Retina (tissue), 1 donor: ENCODE measurements around the gene ABCC3.
"Not testable (repeated sequence)": the region's sequence is repeated elsewhere in the genome, so short reads cannot be mapped to it uniquely, and the experiment has no call there.

Source experiments
- DNase-seq: peaks from one replicate; pipeline ENCODE4 v3.0.0-alpha.2; 2016

Gene ABCC3

DNA sequence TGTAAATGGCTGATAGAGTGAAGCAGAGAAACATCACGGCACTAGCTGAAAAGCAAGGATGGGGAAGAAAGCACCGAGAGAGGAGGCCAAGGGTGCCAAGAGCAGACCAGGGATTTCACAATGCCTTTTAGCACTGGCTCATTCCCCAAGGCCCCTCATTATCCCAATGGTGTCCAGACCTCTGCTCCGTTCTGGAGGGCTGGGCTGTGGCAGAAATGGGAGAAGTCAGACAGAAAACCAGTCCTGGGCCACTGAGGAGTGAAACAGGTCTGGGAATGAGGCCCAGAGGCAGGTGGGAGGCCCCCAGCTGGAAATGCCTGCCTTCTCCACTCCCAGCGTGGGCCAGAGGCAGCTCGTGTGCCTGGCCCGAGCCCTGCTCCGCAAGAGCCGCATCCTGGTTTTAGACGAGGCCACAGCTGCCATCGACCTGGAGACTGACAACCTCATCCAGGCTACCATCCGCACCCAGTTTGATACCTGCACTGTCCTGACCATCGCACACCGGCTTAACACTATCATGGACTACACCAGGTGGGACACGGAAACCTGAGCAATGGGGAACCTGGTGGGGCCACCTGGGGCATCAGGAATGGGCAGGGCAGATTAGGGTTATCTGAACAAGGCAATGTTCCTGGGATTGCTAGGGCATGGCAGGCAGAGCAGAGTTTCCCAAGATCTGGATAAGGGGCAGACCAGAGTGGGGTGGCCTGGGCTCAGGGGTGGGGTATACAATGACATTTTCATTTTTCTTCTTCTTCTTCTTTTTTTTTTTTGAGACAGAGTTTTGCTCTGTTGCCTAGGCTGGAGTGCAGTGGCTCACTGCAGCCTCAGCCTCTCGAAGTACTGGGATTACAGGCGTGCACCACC is 52.8 kb downstream of the ABCC3 start:
- DNase-seq, result no peak

DNA sequence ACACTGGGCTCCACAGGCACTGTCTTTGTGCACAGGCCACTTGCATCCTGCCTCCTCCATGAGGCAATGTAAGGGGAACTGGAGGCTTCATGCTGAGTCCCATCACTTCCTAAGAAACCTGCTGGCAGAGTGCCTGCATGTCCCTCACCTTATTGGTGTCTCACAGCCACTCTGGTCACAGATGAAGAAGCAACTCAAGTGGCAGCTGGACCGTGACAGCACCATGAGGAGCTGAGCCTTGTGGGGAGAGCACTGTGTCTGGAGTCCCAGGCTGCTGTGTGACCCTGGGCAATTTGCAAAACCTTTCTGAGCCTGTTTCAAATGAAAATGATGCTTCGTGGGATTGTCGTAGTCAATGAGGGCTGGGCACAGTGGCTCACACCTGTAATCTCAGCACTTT is 53.6 kb downstream of the ABCC3 start:
- no peak for DNase-seq

DNA sequence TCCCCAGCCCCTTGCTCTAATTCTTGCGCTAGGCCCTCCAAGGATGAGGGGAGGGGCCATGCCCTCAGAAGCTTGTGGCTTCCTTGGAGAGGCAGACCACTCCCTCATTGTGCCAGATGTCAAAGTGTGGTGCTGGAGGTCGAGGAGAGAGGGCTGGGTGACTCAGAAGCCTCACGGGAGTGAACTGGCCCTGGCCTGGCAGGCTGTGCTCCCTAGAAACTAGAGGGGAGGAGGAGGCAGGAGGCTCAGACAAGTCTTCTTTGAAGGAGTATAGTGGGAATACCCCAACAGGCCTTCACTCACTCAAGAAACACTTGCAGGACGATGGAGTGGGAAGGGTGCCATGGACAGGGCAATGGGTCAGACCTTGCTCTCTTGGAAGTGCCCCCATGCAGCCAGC is 54.6 kb downstream of the ABCC3 start:
- DNase-seq, result peak; percentile 31

DNA sequence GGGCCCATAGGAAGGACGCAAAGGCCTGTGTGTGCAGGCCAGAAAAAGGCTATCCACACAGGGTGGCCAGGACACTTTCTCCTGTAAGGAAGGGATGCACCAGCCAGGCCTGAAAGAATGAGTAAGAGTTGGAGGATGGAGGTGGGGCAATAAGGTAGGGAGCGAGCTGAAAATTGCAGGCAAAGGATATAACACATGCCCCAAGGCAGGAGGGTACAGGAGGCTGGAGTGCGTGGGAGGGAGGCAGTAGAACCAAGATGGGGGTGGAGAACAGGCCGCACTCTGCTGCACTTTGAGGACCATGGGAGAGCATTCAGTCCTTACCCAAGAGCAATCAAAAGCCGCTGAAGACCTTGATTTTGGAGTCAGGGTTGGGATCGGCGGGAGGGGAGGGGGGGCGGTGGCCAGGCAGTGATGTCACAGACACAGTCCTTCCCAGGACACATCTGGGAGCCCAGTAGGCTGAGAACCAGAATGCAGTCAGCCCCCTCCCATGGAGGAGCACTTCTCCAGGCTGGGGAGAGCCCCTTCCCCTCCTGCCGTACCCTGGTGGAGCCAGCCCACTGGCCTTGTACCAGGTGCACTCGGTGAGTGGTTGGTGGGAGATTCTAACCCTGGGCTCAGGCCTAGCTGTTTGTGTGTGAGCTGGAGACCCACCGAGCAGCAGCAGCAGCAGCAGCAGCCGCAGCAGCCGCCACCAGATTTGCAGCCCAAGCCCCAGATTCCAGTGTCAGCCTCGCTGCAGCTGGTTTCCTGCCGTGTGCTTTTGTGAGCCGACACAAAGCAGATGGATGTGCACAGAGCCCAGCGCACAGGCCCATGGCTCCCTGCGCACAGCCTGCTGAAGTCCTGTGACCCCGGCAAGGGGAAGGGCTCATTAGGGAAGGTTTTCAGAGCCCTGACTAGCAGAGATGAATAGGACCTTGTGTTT is 55.5 kb downstream of the ABCC3 start:
- DNase-seq, result peak; percentile 87

- no peak for DNase-seq
Measured at GRCh38 chr17:50690887-50691549, 56.3 kb downstream of the ABCC3 start.

DNA sequence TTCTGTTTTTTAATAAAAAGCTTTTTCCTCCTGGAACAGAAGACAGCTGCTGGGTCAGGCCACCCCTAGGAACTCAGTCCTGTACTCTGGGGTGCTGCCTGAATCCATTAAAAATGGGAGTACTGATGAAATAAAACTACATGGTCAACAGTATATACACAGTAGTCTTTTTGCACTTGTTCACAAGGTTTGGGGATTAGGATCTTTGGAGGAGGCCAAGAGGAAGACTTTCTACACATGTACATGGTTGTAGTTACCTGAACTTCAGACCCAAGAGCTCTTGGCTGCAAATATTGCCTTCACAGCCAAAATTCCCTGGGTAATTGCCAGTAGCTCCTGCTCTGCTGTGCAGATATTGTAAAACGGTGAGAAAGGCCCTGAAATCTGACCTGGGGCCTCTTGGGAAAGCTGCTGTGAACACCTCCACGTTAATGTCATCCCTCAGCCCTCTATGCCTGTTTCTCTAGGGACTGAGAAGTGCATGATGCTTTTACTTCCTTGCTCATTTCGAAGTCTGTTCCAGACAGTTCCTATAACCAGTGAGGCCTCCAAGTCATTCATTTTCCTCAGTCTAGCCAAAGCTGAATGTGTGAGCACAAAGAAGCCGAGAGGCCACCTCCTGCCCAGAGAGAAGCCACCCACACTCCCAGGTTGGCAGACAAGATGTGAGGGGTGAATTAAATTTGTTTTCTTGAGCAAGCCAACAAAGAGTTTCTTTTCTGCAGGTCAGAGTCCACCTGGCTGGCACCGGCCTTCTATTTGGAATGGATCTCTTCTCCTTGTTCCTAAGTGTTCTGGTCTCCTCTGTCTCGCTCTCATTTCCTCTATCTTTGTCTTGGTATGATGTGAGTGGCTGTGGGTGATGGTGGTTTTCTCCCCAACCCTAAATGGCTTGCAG is 57.1 kb downstream of the ABCC3 start:
- no peak for DNase-seq

GRCh38 chr17:50692448-50693035 is 57.9 kb downstream of the ABCC3 start:
- DNase-seq, result no peak

DNA sequence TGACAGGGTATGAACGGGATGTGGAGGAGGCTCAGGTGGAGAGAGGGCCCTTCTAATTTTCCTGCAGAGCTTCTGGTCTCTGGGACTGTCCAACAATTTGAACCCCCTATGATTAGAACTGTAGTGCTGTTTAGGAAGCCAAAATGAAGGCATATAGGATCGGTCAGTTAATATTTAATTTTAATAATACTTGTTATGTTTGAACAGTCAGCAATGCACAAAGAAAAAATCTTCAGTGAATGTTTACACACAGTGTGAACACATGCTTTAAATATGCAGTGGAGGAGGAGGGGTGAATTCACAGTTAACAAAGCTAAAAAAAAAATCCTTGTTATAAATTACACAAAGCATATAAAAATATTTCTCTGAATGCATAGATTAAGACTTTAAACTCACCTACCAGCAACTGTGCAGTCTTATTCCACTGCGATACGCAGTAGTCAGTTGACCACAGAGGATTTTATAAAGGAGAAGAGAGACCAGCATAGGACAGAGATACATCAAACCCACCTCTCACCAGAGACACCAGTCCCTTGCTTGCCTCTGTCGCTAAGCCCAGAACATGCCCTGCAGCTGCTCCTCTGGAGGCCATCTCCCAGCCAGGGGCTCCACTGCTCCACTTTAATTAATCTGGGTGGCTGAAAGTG is 58.5 kb downstream of the ABCC3 start:
- no peak for DNase-seq

DNA sequence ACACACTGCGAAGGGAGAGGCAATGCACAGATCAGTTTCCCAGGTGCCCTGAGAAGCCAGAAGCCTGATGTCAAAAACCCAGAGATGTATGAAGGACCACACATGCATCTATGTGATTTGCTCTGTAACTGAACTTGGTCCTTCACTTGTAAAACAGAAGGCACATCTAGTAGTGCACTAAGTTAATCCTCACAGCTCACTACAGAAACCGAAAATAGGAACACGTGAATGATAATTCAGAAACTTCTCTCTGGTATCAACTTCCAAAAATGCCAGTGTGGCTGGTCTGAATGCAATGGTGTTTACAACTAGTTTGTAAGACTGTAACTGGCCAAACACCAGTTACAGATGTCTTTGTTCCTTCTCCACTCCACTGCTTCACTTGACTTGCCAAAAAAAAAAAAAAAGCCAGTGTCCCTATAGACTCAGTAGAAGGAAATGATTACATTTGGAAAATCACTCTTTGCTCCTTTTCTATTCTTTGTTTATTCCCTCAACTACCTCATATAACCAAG is 61.7 kb downstream of the ABCC3 start:
- DNase-seq, result no peak

- no peak for DNase-seq
Measured at GRCh38 chr17:50697062-50697461, 62.4 kb downstream of the ABCC3 start.

DNA sequence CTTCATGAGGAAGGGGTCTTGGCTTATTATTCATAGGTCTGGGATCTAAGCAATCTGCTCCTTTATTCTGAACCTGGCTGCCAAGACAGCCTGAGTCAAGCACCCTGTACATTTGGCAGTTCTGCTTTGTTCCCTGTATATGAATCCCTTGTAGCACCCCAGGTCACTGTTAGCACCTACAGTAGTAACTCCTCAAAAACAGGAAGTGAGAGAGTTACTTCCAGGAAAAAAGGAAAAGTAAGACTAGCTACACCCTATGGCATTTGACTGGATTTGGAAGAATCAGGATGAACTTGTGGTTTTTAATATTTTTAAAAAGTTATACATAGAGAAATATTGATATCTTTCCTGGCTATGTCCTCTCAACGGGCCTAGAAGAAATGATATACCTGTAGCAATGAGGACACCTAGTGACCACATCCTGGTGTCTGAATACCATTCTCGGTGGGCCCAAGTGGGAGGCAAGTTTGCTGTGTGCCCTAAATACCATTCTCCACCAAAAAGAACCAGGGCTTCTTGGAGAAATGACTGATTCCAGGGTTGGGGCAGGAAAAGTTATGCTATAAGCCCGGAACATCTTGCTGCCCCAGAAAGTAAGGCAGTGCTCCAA is 63.1 kb downstream of the ABCC3 start:
- no peak for DNase-seq

- no peak for DNase-seq
Measured at GRCh38 chr17:50699410-50699809, 64.7 kb downstream of the ABCC3 start.

- no peak for DNase-seq
Measured at GRCh38 chr17:50703162-50703561, 68.5 kb downstream of the ABCC3 start.

DNA sequence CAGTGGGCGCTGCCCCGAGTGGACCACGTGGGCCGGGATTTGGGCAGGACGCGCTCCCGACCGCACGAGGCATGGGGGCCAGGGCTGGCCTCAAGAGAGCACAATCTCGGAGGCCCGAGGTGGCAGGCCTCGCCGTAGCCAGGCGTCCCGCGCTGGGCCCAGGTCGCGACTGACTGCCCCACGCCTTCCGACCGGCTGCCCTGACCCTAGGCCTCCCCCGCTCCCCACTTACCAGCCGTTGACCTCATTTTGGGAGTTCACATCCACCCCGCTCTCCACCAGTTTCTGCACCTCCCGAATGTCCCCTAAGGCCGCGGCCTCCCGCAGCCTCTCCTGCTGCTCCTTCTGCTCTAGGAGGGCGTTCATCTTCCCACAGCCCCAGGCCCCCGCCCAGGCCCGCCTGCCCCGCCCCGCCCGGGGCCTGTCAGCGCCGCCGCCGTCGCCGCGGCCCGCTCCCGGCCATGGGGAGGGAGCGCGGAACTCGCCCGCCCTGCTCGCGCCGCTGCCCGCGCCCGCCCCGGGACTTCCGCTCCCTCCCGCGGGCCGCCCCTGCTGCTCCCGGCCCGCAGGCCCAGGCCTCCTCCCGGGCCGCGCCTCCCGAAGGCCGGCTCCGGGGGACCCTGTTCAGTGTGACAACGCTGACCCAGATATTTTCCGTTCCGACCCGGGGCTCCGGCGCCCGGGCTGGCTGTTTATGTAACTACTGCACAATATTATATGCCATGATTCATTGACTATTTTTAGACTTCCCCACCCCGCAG is 72.8 kb downstream of the ABCC3 start, which contains the start of gene ANKRD40:
ANKRD40 (minus strand) TSS at position 626 of the 761 bp plus-strand sequence; CDS start at position 366, 260 bp downstream.
- peak; percentile 92 for DNase-seq

DNA sequence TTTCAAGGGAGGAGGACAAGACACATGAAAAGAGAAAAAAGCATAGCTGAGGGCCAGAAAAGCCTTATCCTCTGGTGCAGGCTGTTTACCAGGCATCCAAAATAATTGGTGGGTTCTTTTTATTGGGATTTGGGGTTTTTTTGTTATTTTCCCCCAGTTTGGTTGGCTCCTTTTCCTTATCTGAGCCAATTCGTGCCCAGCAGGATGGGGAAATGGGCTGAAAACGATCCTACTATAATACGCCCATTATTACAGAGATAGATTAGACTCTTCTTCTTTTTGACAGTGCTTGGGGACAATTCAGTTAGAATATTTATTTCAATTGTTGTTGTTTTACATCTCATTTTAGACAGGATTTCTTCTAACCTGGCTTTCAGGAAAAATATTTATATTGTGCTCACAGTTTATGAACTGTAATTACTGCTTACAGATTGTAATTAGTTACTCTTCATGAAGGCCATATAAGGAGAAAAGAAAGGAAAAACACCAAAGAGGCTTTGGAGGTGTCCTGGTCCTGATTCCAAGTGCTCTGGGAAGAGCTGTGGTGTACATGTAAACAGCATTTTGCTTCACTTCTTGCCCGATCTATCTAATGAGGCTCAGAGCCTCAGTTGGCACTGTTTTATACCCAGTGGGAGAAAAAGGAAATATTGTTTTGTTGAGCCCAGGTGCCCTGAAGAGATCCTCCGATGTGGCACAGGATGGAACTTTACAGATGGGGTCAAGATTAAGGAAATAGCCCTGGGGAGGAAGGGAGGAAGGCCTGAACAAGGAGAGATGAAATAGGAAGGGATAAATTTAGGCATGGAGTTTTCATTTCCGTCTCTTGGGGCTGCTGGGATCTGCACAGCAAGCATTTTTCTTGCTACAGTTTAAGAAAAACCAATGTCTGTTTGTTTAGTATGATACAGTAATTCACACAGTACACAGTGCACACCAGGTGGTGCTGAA is 73.6 kb downstream of the ABCC3 start:
- peak; percentile 32 for DNase-seq

- not testable (repeated sequence) for DNase-seq
Measured at GRCh38 chr17:50709053-50709452, 74.4 kb downstream of the ABCC3 start.

GRCh38 chr17:50710025-50710424 is 75.3 kb downstream of the ABCC3 start:
- no peak for DNase-seq

DNA sequence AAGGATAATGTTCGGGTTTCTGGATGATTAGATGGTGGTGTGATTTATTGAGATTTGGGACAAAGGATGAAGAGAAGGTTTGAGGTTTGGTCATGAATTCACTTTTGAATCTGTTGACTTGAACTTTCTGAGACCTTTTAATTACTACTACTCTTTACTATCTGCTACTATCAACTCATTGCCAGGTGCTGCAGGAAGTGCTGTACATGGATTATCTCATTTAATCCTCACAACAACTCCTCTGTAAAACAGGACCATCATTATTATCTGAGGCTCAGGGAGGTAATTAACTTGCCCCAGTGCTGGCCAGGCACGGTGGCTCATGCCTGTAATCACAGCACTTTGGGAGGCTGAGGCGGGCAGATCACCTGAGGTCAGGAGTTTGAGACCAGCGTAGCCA is 76.0 kb downstream of the ABCC3 start:
- no peak for DNase-seq
